Activated CD4-positive, alpha-beta T cell treated with anti-CD3 and anti-CD28 coated beads, Interleukin-2, Interleukin-4, amounts not matched to agents 100 ng/mL and 50 ng/mL, durations not matched to agents 16 hours and 8 hours (primary cell): ENCODE results near the gene FOXP1.

Experiments used
- DNase-seq: peaks from one replicate; pipeline ENCODE4 v3.0.0-alpha.2; 2020; ENCODE audit warnings: low spot score

FOXP1 gene

GRCh38 chr3:71053495-71053894 is 530.0 kb downstream of the FOXP1 start:
- DNase-seq: no peak

- no peak for DNase-seq
These were observed 530.8 kb downstream of the FOXP1 start for GRCh38 chr3:71052716-71053115.

- no peak for DNase-seq
These were observed 531.4 kb downstream of the FOXP1 start for GRCh38 chr3:71051893-71052687.

DNA sequence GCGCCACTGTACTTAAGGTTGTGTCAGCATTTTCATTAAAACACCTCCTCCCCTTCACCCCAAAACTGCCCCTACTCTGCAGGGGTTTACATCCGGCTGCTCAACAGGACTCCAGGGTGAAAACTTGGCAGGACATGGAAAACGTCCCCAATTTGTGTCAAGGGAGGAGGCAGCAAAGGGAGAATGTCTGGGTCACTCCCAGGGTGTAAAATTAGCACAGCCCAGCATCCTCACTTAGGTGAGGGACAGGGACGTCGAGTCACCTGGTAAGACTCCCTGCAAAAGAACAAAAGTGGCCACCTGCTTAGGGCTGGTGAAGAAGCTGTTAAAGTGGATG is 532.3 kb downstream of the FOXP1 start:
- no peak for DNase-seq

DNA sequence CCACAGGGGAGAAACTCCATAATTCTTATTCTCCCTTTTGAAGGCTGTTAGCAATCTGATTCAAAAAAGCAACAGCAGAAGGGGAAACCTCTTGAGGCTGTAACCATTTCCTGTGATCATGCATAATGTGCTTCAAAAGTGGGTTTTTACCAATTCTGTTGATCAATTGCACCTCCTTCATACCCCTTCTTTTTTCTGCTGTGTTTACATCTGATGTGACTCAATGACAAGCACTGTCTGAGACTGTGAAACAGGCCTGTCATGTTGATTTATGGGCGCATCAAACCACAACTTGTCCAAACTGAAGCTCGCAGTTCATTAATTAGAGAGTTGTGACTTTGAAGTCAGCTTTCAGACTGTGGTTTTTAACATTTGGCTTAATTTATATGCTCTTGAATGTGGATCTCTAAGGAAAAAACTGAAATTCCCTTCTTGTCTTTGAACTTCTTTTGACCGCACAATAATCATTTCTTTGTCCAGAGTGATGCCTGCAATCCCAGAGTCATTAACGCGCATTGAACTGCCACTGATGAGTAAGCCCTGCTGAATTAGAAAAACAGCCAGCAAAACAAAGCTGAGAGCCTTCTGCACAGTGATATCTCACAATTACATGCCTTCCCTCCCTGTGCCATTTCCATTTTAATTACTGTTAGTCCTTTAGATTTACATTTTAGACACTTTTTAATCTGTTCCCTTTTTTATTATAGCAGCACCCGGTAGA is 532.8 kb downstream of the FOXP1 start:
- DNase-seq: peak; percentile 80

DNA sequence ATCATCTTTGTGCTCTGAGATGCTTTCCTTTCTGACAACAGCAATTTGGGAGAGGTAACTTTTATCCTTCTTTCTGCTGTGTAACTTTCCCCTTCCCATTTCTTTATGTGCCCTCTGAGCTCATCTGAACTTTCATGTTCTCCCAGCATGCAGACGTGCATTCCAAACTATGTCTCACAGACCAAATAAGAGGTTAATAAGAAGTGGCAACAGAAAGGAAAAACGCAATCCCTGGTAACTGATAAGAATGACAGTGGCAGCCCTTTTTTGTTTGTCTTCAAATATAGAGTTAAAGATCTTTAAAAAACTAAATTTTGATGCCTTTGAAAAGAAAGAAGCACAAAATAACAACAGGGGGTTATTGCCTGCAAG is 533.4 kb downstream of the FOXP1 start:
- no peak for DNase-seq

DNA sequence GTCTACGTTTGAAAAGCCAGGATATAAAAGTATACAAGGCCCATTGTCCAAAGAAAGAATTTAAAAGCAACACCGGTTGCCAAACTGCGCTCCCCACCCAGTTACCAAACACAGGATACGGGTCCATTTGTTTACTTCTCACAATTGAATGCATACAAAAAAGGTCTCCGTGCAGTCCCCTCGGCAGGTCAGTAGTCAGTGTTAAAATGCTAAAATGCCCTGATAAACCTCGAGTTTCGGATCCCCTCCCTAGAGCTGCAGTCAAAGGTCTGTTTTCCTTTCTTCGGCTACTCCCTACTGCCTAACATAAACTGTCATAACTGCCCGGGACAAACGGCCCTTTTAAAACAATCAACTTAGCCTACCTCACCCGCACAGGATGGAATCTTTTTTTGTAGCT is 534.6 kb downstream of the FOXP1 start:
- no peak for DNase-seq

DNA sequence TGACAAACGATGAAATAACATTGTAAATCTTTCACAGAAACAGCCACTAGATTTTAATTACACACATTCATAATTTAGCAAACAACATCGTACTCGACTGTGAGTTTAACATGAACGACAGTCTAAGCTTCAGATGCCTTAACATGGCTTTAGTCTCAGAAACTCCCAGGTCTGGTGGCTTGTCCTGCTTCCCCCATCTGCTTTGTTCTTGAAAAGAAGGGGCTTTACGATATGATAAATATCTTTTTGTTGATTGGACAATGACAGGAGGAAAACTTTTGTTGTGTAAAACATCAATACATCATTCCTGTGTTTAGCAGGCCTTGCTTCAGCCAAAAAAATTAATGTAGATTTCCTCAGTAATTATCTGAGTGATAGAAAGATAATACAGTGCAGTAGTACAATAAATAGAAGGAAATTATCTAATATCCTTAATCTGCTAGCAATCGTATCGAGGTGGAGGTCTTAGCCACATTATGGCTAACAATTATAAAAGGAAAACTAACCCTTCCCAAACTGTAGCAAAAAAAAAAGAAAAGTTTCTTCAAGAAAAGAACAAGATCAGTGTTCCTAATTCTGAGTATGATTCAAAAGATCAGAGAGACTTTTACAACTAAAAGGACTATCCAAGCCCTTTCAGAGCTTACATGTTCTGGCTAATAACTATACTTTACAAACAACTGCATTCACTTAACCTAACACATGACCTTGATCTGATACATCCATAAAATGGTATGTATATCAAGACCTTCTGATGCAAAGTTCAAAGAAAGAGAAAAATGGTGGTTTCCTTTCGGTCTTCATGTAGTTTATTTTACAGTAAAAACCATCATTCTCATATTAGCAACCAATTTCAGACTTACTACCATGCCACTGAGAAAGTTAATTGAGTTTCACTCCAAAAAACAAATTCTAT is 535.7 kb downstream of the FOXP1 start:
- no peak for DNase-seq

DNA sequence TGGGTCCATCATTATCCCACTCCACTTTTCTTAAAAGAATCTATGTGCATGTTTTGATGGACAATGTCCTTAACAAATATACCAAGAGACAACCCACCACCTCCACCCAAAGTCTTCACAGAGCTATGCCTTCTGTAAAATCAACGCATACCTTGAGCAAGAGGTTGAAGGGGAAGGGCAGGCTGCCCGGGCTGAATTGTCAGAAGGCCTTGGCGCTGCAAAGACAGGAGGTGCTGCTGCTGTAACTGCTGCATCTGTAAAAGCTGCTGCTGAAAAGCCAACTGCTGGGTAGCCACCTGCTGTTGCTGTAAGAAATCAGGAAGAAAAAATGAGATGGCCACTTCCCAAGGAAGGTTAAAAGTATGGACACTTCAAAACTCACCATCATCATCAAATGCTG is 536.7 kb downstream of the FOXP1 start:
- no peak for DNase-seq

- DNase-seq: peak; percentile 67
These were observed 537.6 kb downstream of the FOXP1 start for GRCh38 chr3:71045917-71046282.

GRCh38 chr3:71045212-71045916 is 538.2 kb downstream of the FOXP1 start:
- no peak for DNase-seq

DNA sequence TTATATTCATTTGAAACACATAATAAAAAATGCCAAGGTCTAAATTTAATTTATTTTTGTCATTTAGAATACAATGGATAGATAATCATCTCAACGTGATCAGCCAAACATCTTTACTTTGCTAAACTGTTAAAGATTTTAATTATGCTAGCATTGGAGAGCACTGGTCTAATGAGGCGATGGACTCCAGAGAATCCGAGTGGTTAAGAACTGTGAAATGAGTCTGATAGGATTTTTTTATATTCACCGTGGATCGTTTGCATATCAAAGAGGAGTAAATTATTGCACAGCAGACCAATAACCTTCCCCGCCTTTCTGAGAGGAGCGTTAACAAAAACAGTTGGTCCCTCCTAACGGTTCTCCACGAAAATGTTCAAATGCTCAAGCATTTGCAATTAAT is 540.8 kb downstream of the FOXP1 start:
- no peak for DNase-seq

GRCh38 chr3:71041371-71041770 is 542.2 kb downstream of the FOXP1 start:
- no peak for DNase-seq

DNA sequence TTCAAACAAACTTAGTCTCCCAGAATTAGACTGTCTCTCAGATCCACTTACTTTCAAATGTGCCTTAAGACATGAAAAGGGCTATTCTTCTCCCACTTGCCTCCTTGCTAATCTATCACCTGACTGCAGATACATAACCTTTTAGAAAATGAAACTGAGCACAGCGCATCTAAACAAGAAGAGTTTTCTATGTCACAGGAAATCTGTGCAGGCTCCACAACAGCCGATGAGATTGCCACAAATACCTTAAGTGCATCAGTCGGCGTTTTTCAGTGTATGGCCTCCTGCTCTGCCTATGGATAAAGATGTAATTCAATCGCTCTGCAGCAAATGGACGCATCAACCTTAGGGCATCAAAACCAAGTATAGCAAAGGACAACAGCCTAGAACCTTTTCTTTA is 544.2 kb downstream of the FOXP1 start:
- peak; percentile 36 for DNase-seq

GRCh38 chr3:71037775-71038174 is 545.8 kb downstream of the FOXP1 start:
- DNase-seq: no peak

GRCh38 chr3:71035886-71036285 is 547.6 kb downstream of the FOXP1 start:
- no peak for DNase-seq

DNA sequence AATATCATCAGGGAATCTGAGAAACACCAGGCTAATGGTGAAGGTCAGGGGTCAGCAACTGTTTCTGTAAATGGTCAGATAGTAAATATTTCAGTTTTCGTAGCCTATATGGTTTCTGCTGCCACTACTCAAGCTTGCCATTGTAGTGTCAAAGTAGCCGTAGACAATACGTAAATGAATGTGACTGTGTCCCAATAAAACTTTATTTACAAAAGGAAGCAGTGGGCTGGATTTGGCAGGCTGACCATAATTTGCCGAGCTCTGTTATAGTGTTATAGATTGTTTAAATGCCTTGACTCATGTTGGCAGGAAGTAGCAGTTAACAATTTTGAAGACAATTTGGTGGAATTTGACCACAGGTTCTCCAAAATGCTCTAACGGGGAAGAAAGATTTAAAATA is 548.2 kb downstream of the FOXP1 start:
- no peak for DNase-seq

- DNase-seq: no peak
These were observed 549.8 kb downstream of the FOXP1 start for GRCh38 chr3:71033681-71034220.

GRCh38 chr3:71031914-71032521 is 551.5 kb downstream of the FOXP1 start:
- DNase-seq: no peak

- DNase-seq: no peak
These were observed 552.3 kb downstream of the FOXP1 start for GRCh38 chr3:71031181-71031580.

DNA sequence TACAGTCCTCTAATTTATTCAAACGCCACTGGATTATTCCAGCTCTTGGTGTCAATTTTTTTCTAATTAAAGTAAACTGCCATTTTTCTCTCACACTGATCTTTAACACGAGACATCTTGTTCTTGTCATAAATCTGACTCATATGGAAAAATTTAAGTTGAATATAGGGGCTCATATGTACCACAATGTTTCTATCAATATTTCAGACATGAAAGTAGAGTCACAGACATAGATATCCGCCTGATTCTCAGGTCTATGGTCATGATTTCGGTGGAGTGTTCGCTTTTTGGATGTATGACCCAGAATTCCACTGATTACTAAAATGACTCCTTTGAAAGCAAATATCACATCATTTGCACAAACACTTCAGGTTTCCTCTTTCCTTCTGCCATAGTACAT is 552.8 kb downstream of the FOXP1 start:
- no peak for DNase-seq
